Cardiac septum (tissue), 1 donor: ENCODE data around the gene TYK2. TPM values are rescaled to one million over a fixed set of nuclear protein-coding genes. Genes with fewer than 3 reads are reported as not detected.
"Not testable (repeated sequence)": the region's sequence is repeated elsewhere in the genome, so short reads cannot be mapped to it uniquely, and the experiment has no call there.

ENCODE experiments used
- DNase-seq: peaks from one replicate; pipeline ENCODE4 v3.0.0-alpha.2; 2020; ENCODE audit warnings: low spot score
- intact Hi-C: fragments of 100-400 bp; cut with DNase I; formaldehyde crosslinking; loops from one replicate; pipeline ENCODE4 v1.14.0; 2022
- total RNA-seq: library from RNA; stranded (reverse); fragmentation: NEBNext Ultra II Directional; extraction: Animal tissue kit (Norgen Biotek cat#: 25700); gene quantifications from one replicate; pipeline ENCODE4 v1.2.1, GENCODE V29; 2021
- donor health status: DM: no; HTN: no; CAD: no.

Gene TYK2
- total RNA-seq, 1 donor from 2014 or later = 66.2 TPM

DNA sequence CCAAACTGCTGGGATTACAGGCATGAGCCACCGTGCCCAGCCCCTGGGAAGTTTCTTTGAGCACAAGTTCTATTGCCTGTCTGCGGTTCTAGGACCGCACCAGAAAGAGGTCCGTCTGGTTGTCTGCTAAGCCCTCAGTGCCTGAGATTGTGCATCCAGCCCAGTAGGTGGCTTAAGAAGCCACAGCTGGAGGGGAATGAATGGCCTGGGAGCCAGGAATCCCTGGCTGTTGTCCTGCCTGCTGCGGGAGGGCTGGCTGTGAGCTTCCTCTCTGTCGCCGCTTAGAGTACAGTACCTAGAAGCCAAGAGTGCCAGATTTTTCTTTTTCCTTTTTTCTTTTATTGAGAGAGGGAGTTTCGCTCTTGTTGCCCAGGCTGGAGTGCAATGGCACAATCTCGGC, 4.2 kb upstream of the TYK2 start:
- DNase-seq = no peak
- intact Hi-C loops = loop anchor here (10.0 kb wide), 1 partner anchor 450 kb away; the partner anchor contains the start of gene OLFM2

DNA sequence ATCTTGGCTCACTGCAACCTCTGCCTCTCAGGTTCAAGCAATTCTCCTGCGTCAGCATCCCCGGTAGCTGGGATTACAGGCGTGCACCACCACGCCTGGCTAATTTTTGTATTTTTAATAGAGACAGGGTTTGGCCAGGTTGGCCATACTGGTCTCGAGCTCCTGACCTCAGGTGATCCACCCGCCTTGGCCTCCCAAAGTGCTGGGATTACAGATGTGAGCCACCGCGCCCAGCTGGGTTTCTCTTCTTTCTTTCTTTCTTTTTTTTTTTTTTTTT, 2.8 kb upstream of the TYK2 start:
- DNase-seq = not testable (repeated sequence)
- intact Hi-C loops = loop anchor here (10.0 kb wide), 1 partner anchor 448 kb away; the partner anchor contains the start of gene OLFM2

DNA sequence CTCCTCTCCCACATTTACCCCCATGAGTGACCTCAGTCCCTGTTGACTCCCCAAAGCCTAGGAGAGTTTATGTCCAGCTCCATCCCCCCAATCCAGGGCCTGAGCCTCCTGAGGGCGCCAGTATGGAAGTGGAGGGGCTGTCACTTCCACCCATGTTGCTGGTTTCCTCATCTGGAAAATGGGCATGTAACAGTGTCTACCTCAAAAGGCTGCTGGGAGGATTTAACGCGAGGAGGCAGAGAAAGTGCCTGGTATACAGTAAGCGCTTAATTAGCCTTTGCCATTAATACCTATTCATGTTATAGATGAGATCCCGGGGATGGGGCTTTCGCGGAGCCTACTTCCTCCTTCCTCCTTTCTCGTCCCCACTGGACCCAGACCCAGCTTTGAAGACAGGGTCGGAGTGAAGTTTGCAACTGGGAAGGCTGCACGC, 476 bp downstream of the TYK2 start:
- DNase-seq = no peak
- intact Hi-C loops = loop anchor here (2.0 to 10.0 kb wide), 2 partner anchors 45 to 445 kb away; partner anchors contain the start of gene OLFM2

GRCh38 chr19:10378124-10378523, 2.2 kb downstream of the TYK2 start:
- DNase-seq = no peak
- intact Hi-C loops = no loop called here

DNA sequence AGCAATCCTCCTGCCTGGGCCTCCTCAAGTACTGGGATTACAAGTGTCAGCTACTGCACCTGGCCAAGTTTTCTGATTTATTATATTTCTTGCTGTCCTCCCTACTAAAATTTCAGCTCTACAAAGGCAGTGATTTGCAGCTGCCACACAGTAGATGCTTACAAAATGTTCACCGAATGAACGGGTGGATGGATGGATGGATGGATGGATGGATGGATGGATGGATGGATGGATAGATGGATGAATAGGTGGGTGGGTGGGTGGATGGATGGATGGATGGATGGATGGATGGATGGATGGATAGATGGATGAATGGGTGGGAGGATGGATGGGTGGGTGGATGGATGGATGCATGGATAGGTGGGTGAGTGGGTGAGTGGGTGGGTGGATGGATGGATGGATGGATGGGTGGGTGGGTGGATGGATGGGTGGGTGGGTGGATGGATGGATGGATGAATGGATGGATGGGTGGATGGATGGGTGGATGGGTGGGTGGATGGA, 3.2 kb downstream of the TYK2 start:
- DNase-seq, intact Hi-C loops: not testable (repeated sequence)

GRCh38 chr19:10374931-10375330, 5.4 kb downstream of the TYK2 start:
- intact Hi-C loops = no loop called here

DNA sequence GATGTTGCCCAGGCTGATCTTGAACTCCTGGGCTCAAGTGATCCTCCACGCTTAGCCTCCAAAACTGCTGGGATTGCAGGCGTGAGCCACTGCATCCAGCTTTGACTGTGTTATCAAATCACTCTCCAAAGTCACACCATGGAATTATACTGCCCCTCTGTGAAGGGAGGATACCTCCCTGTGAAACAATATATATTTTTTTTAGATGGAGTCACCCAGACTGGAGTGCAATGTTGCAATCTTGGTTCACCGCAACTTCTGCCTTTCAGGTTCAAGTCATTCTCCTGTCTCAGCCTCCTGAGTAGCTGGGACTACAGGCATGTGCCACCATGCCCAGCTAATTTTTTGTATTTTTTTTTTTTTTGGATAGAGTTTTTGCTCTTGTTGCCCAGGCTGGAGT, 7.7 kb downstream of the TYK2 start:
- intact Hi-C loops = no loop called here

More at GRCh38 chr19:10374931-10375330, 5.4 kb downstream of the TYK2 start:
- DNase-seq = no peak

GRCh38 chr19:10368101-10368803, 12.1 kb downstream of the TYK2 start:
- intact Hi-C loops = no loop called here
- DNase-seq = no peak

More for the DNA sequence above, 7.7 kb downstream of the TYK2 start:
- DNase-seq = no peak

DNA sequence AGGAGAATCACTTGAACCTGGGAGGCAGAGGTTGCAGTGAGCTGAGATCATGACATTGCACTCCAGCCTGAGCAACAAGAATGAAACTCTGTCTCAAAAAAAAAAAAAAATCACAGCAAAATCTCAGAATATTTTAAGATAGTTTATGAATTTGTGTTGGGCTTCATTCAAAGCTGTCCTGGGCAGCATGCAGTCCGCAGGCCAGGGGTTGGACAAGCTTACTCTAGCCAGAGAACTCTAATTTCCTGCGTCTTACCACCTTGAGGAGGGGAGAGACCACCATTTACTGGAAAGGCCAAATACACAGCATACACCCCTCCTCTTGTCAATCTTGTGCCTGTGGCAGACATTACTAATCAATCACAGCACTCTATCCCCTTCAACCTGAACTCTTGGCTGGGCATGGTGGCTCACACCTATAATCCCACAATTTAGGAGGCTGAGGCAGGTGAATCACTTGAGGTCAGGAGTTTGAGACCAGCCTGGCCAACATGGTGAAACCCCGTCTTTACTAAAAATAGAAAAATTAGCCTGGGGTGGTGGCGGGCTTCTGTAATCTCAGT, 13.3 kb downstream of the TYK2 start:
- intact Hi-C loops, DNase-seq: not testable (repeated sequence)

GRCh38 chr19:10365518-10365917, 14.9 kb downstream of the TYK2 start:
- intact Hi-C loops = no loop called here
- DNase-seq = no peak

GRCh38 chr19:10364644-10365043, 15.7 kb downstream of the TYK2 start:
- intact Hi-C loops = no loop called here
- no peak for DNase-seq

GRCh38 chr19:10363789-10364281, 16.5 kb downstream of the TYK2 start:
- intact Hi-C loops = no loop called here
- no peak for DNase-seq

GRCh38 chr19:10362259-10362658, 18.1 kb downstream of the TYK2 start:
- DNase-seq = no peak
- intact Hi-C loops = no loop called here

GRCh38 chr19:10361569-10362011, 18.8 kb downstream of the TYK2 start:
- DNase-seq = no peak
- intact Hi-C loops = no loop called here

DNA sequence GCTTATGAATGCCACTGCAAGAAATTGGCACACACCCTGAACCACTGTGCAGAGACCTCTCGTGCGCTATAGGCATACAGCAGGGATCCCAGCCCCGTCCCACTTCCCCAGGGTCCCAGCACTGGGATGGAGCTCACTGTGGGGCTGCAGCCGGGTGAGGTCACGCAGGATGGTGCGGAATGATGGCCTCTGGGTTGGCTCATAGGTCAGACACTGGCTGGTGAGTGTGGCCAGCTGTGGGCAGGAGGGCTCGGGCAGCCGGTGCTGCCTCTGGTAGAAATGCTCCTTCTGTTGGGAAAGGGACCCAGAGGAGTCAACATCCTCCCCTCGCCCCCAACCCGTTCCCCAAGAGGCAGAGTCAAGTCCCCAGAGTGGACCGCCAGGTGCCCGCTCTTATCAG, 23.9 kb downstream of the TYK2 start:
- DNase-seq = no peak
- intact Hi-C loops = no loop called here

GRCh38 chr19:10353793-10354391, 26.5 kb downstream of the TYK2 start:
- no peak for DNase-seq
- intact Hi-C loops = no loop called here

- peak; percentile 85 for DNase-seq
- intact Hi-C loops = no loop called here
These were observed 27.4 kb downstream of the TYK2 start for GRCh38 chr19:10352764-10353671.

- no peak for DNase-seq
These were observed 33.9 kb downstream of the TYK2 start for GRCh38 chr19:10346509-10346908.

GRCh38 chr19:10344780-10345179, 35.6 kb downstream of the TYK2 start:
- no peak for DNase-seq
- intact Hi-C loops = no loop called here

More at GRCh38 chr19:10346509-10346908, 33.9 kb downstream of the TYK2 start:
- intact Hi-C loops = no loop called here
